ENCODE data around the gene LRRC23. TPM values are rescaled to one million over a fixed set of nuclear protein-coding genes. Genes with fewer than 3 reads are reported as not detected.

Gene LRRC23
- polyA plus RNA-seq, 1 donor (not counting 4 experiments of a cell fraction or from before 2014, with no cell fraction given), result 7.1 TPM

GRCh38 chr12:6909421-6910145, 5.0 kb downstream of the LRRC23 start:
- Histone ChIP-seq H3K27me3 (ENCODE audit: control insufficient read depth, extremely low read depth, insufficient read depth, low read length) (peaks cover 5% of the 10 kb centered on the region), H3K36me3 (ENCODE audit: control insufficient read depth in 2 of 2, extremely low read depth in 1 of 2, insufficient read depth in 2 of 2, low read length in 2 of 2) (no peaks in the 10 kb centered on the region), H3K27ac (ENCODE audit: control insufficient read depth, insufficient read depth, low read length) (no peak overlapping the region), H3K9me1 (ENCODE audit: control insufficient read depth, extremely low read depth, insufficient read depth, low read length) (no peaks in the 10 kb centered on the region), H4K20me1 (ENCODE audit: control insufficient read depth, extremely low read depth, insufficient read depth, low read length) (no peaks in the 10 kb centered on the region), H3K4me3 (ENCODE audit: control insufficient read depth in 2 of 3, extremely low read depth in 1 of 3, insufficient read depth in 2 of 3, low read depth in 1 of 3, low read length in 3 of 3) (no peak overlapping the region), H3K4me2 (ENCODE audit: control insufficient read depth, extremely low read depth, insufficient read depth, low read depth, low read length) (no peak overlapping the region), H3K9me3 (ENCODE audit: control insufficient read depth, low read depth, low read length) (no peaks in the 10 kb centered on the region), H3K9ac (ENCODE audit: control insufficient read depth, extremely low read depth, insufficient read depth, low read length) (no peak overlapping the region), H2AFZ (ENCODE audit: control insufficient read depth, low read length) (no peak overlapping the region), H3K79me2 (ENCODE audit: control insufficient read depth, insufficient read depth, low read length) (no peaks in the 10 kb centered on the region), H3K4me1 (ENCODE audit: control insufficient read depth, extremely low read depth, insufficient read depth, low read length) (peaks cover 5% of the 10 kb centered on the region)
- dilution Hi-C loops (cut with MboI; ENCODE audit: extremely low pct_ligation_motif_present, low sequenced_read_pairs), result no loop called here
- FAIRE-seq (no peak), DNase-seq (ENCODE audit: low read depth, low spot score) (no peak)
- TF ChIP-seq CTCF (optimal IDR thresholded peaks at IDR 0.05 in 1 of 3, IDR thresholded peaks at IDR 0.05 in 1 of 3, conservative IDR thresholded peaks at IDR 0.05 in 1 of 3; ENCODE audit: extremely low read depth in 1 of 3, insufficient read depth in 2 of 3, low read length in 3 of 3) (no peak), EZH2 (IDR thresholded peaks at IDR 0.05; ENCODE audit: low read length) (no peak)

GRCh38 chr12:6912164-6912935, 7.7 kb downstream of the LRRC23 start:
- Histone ChIP-seq H3K4me2 (ENCODE audit: control insufficient read depth, extremely low read depth, insufficient read depth, low read depth, low read length) (no peak overlapping the region), H3K79me2 (ENCODE audit: control insufficient read depth, insufficient read depth, low read length) (no peaks in the 10 kb centered on the region), H3K9me1 (ENCODE audit: control insufficient read depth, extremely low read depth, insufficient read depth, low read length) (no peaks in the 10 kb centered on the region), H4K20me1 (ENCODE audit: control insufficient read depth, extremely low read depth, insufficient read depth, low read length) (no peaks in the 10 kb centered on the region), H3K9ac (ENCODE audit: control insufficient read depth, extremely low read depth, insufficient read depth, low read length) (no peak overlapping the region), H3K27ac (ENCODE audit: control insufficient read depth, insufficient read depth, low read length) (no peak overlapping the region), H3K9me3 (ENCODE audit: control insufficient read depth, low read depth, low read length) (no peaks in the 10 kb centered on the region), H3K4me3 (ENCODE audit: control insufficient read depth in 2 of 3, extremely low read depth in 1 of 3, insufficient read depth in 2 of 3, low read depth in 1 of 3, low read length in 3 of 3) (no peak overlapping the region), H3K27me3 (ENCODE audit: control insufficient read depth, extremely low read depth, insufficient read depth, low read length) (peaks cover 16% of the 10 kb centered on the region), H3K4me1 (ENCODE audit: control insufficient read depth, extremely low read depth, insufficient read depth, low read length) (no peaks in the 10 kb centered on the region), H3K36me3 (ENCODE audit: control insufficient read depth in 2 of 2, extremely low read depth in 1 of 2, insufficient read depth in 2 of 2, low read length in 2 of 2) (no peaks in the 10 kb centered on the region), H2AFZ (ENCODE audit: control insufficient read depth, low read length) (no peak overlapping the region)
- no peak for FAIRE-seq
- TF ChIP-seq CTCF (optimal IDR thresholded peaks at IDR 0.05 in 1 of 3, IDR thresholded peaks at IDR 0.05 in 1 of 3, conservative IDR thresholded peaks at IDR 0.05 in 1 of 3; ENCODE audit: extremely low read depth in 1 of 3, insufficient read depth in 2 of 3, low read length in 3 of 3) (no peak), EZH2 (IDR thresholded peaks at IDR 0.05; ENCODE audit: low read length) (no peak)
- no peak for DNase-seq (ENCODE audit: low read depth, low spot score)
- dilution Hi-C loops (cut with MboI; ENCODE audit: extremely low pct_ligation_motif_present, low sequenced_read_pairs), result no loop called here
